ENCODE results near the gene PAQR4. TPM values are rescaled to one million over a fixed set of nuclear protein-coding genes. Genes with fewer than 3 reads are reported as not detected.

The PAQR4 gene
- total and polyA plus RNA-seq, 2 of the 13 experiments (the other 11 are each of a cell fraction or from before 2014, with no cell fraction given): 15.9 to 24.8 TPM

GRCh38 chr16:3007059-3007956, 38.2 kb downstream of the PAQR4 start (continued):
- TF ChIP-seq ZBTB40 (IDR thresholded peaks at IDR 0.05): no peak
- TF ChIP-seq ZBTB40 (CRISPR knock-in tag; IDR thresholded peaks at IDR 0.05): 0 out of 2 replicates have a peak, but pooled peaks have one; percentile 50
- TF ChIP-seq ZNF670 (CRISPR knock-in tag; IDR thresholded peaks at IDR 0.05; ENCODE audit: borderline replicate concordance): no peak; the same call in 1 of the 2 replicates
- no peak for TF ChIP-seq NKX3-1 (CRISPR knock-in tag; IDR thresholded peaks at IDR 0.05)
- peak; percentile 27; the same call in 1 of the 2 replicates for TF ChIP-seq ELF3 (CRISPR knock-in tag; IDR thresholded peaks at IDR 0.05)
- TF ChIP-seq ZNF30 (CRISPR knock-in tag; IDR thresholded peaks at IDR 0.05): no peak
- no peak for TF ChIP-seq ZNF34 (CRISPR knock-in tag; IDR thresholded peaks at IDR 0.05; ENCODE audit: borderline replicate concordance)
- TF ChIP-seq LCORL (IDR thresholded peaks at IDR 0.05): no peak
- peak; percentile 52; the same call in 1 of the 2 replicates for TF ChIP-seq LCORL (CRISPR knock-in tag; IDR thresholded peaks at IDR 0.05)
- TF ChIP-seq ETV5 (CRISPR knock-in tag; IDR thresholded peaks at IDR 0.05; ENCODE audit: borderline replicate concordance): peak; percentile 34; the same call in 1 of the 2 replicates
- no peak for TF ChIP-seq BCL3 (CRISPR knock-in tag; IDR thresholded peaks at IDR 0.05)
- peak; percentile 97 for TF ChIP-seq HNRNPL (IDR thresholded peaks at IDR 0.05; ENCODE audit: low read depth, low read length)
- TF ChIP-seq BATF2 (CRISPR knock-in tag; IDR thresholded peaks at IDR 0.05): no peak
- 0 out of 4 replicates have a peak, but pooled peaks of 1 of the 2 experiments have one; percentile 13 for TF ChIP-seq NR2F1 (CRISPR knock-in tag; IDR thresholded peaks at IDR 0.05)
- TF ChIP-seq ZNF549 (CRISPR knock-in tag; IDR thresholded peaks at IDR 0.05): no peak
- TF ChIP-seq ZFP91 (CRISPR knock-in tag; IDR thresholded peaks at IDR 0.05; ENCODE audit: borderline replicate concordance): no peak
